Peyer's patch (tissue), 4 donors: ENCODE data around the gene CLDN6.

Experiments
- POLR2A ChIP-seq, 2 donors: fragments of 450-650 bp; IDR thresholded peaks; one replicate each; pipeline ENCODE4 v1.5.1; 2017; ENCODE audit warnings: antibody characterized with exemption in 2 of 2, mild to moderate bottlenecking in 2 of 2, moderate library complexity in 2 of 2
- TF ChIP-seq, protein P1 (sequence below), 6 experiments: fragments of 450-650 bp in 4 of 6; fragments of 200-600 bp in 2 of 6; sonication (generic) in 1 of 6; IDR thresholded peaks; one replicate each; pipeline ENCODE4 v1.5.1; 2017 to 2019; ENCODE audit warnings: antibody characterized with exemption in 6 of 6, mild to moderate bottlenecking in 3 of 6, moderate library complexity in 1 of 6

DNA sequence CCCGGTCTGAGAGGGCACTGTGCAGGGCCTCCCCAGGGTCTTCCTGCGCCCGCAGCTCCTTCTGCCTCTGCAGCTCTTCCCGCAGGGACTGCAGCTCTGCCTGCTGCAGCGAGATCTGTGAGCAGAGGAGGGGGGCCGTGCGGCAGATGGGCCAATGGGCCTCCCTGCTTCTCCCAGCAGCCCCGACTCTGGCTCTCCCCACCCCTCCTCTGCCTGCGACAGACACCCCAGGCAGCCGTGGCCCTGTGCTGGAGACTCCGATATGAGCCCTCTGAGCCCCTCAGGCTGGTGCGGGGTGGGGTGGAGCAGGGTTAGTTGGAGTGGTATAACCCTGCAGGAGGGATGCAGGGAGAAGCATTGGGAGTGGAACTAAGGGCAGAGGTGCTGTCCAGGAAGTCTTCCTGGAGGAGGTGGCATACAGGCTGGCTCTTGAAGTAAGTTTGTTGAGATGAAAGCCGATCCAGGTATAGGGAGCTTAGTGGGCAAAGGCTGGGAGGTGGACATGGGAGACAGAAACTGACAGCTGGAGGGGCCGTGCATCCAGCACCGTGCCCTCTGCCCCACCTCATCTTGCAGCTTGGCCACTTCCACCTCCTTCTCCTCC, 10.8 kb upstream of the CLDN6 start:
- TF ChIP-seq POLR2A (IDR thresholded peaks at IDR 0.05), result no peak
- TF ChIP-seq, protein P1, sequence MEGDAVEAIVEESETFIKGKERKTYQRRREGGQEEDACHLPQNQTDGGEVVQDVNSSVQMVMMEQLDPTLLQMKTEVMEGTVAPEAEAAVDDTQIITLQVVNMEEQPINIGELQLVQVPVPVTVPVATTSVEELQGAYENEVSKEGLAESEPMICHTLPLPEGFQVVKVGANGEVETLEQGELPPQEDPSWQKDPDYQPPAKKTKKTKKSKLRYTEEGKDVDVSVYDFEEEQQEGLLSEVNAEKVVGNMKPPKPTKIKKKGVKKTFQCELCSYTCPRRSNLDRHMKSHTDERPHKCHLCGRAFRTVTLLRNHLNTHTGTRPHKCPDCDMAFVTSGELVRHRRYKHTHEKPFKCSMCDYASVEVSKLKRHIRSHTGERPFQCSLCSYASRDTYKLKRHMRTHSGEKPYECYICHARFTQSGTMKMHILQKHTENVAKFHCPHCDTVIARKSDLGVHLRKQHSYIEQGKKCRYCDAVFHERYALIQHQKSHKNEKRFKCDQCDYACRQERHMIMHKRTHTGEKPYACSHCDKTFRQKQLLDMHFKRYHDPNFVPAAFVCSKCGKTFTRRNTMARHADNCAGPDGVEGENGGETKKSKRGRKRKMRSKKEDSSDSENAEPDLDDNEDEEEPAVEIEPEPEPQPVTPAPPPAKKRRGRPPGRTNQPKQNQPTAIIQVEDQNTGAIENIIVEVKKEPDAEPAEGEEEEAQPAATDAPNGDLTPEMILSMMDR (IDR thresholded peaks at IDR 0.05), result no peak
